ENCODE results near the gene MMAB. TPM values are rescaled to one million over a fixed set of nuclear protein-coding genes. Genes with fewer than 3 reads are reported as not detected.

MMAB gene
- total and polyA plus RNA-seq, 2 of the 13 experiments (the other 11 are each of a cell fraction or from before 2014, with no cell fraction given) = 26.1 to 77.3 TPM

GRCh38 chr12:109542876-109543275, 30.4 kb downstream of the MMAB start:
- CTCF ChIA-PET (ENCODE audit: low intra/inter-chr PET ratio, low total read pairs) = no interaction called here
- no peak overlapping the region for H3K4me2 ChIP-seq (ENCODE audit: low read depth, low read length)
- DNase-seq (ENCODE audit: low spot score) (no peak), ATAC-seq (no peak), FAIRE-seq (no peak)
- no peaks in the 10 kb centered on the region for H4K20me1 ChIP-seq (ENCODE audit: insufficient read depth, low read length)
- peaks cover 5 to 18% of the 10 kb centered on the region in 2 experiments; a peak in 4 of 5 replicates for H3K27me3 ChIP-seq (ENCODE audit: control insufficient read depth in 1 of 2, insufficient read depth in 2 of 2, low read length in 2 of 2)
- POLR2A ChIA-PET = no interaction called here
- intact Hi-C loops (cut with micrococcal nuclease; ENCODE audit: unreplicated experiment) (no loop called here), in situ Hi-C loops (cut with HindIII; ENCODE audit: extremely low pct_ligation_motif_present, low pct_unique_long_range_greater_than_20kb) (no loop called here)
- BruUV-seq (replicated peaks) = no TSS peak
- H3K4me1 ChIP-seq (ENCODE audit: insufficient read depth, low read length) = peaks cover 43% of the 10 kb centered on the region
- H3K9ac ChIP-seq (ENCODE audit: insufficient read depth, low read depth, low read length) = no peak overlapping the region
- no peak overlapping the region for H3K27ac ChIP-seq (ENCODE audit: extremely low read length, insufficient read depth, low read length)
- no peak overlapping the region for H3K4me3 ChIP-seq (replicated peaks in 1 of 3; ENCODE audit: insufficient read depth in 1 of 3, low read depth in 2 of 3, low read length in 3 of 3)
- WGBS (ENCODE audit: low lambda C conversion rate) = 47% methylated on average over 6 of the region's 6 CpGs
- H3K36me3 ChIP-seq (replicated peaks in 1 of 2; ENCODE audit: control insufficient read depth in 1 of 2, insufficient read depth in 2 of 2, low read length in 2 of 2) = no peaks in the 10 kb centered on the region
- H2AFZ ChIP-seq (ENCODE audit: low read length) = no peak overlapping the region
- H3K79me2 ChIP-seq (ENCODE audit: insufficient read depth, low read length) = no peaks in the 10 kb centered on the region
- no peaks in the 10 kb centered on the region for H3K9me3 ChIP-seq (ENCODE audit: low read length)
- TF ChIP-seq TAF1 (CRISPR knock-in tag; IDR thresholded peaks at IDR 0.05) (no peak), ZSCAN22 (CRISPR knock-in tag; IDR thresholded peaks at IDR 0.05) (no peak), SALL1 (CRISPR knock-in tag; IDR thresholded peaks at IDR 0.05) (no peak), THAP9 (CRISPR knock-in tag; IDR thresholded peaks at IDR 0.05; ENCODE audit: borderline replicate concordance) (no peak), DDIT3 (CRISPR knock-in tag; IDR thresholded peaks at IDR 0.05) (no peak), ZFP91 (CRISPR knock-in tag; IDR thresholded peaks at IDR 0.05; ENCODE audit: borderline replicate concordance) (no peak), U2AF2 (IDR thresholded peaks at IDR 0.05; ENCODE audit: low read depth, low read length) (no peak), ZNF609 (CRISPR knock-in tag; IDR thresholded peaks at IDR 0.05; ENCODE audit: borderline replicate concordance) (no peak), POLR2AphosphoS5 (IDR thresholded peaks at IDR 0.05; ENCODE audit: low read depth, low read length) (no peak), ZNF24 (IDR thresholded peaks at IDR 0.05) (no peak), POLR2G (IDR thresholded peaks at IDR 0.05; ENCODE audit: low read depth, low read length) (no peak)

All from HepG2 (cell line).